Activated naive CD4-positive, alpha-beta T cell treated with anti-CD3 and anti-CD28 coated beads, Interleukin-2, amount 10 ng/mL, durations not matched to agents 7 days and 5 days (primary cell): Measurements from ENCODE around the gene NT5C1A.

ENCODE experiments used
- CTCF ChIA-PET: fragments of 350-600 bp; sonication (Branson Sonifier 250); formaldehyde crosslinking; loops from one replicate; lab custom pipeline; 2021; ENCODE audit warnings: antibody characterized with exemption; lab: Charles Lee
- DNase-seq: peaks from one replicate; pipeline ENCODE4 v3.0.0-alpha.2; 2020
- H3K27ac Mint-ChIP-seq: one replicate; pipeline ENCODE4 v1.8.0; 2021; ENCODE audit warnings: mild to moderate bottlenecking, moderate library complexity, mixed read lengths
- H3K27me3 Mint-ChIP-seq: one replicate; pipeline ENCODE4 v1.8.0; 2021; ENCODE audit warnings: mild to moderate bottlenecking, mixed read lengths
- H3K36me3 Mint-ChIP-seq: one replicate; pipeline ENCODE4 v1.8.0; 2021; ENCODE audit warnings: mixed read lengths
- H3K4me1 Mint-ChIP-seq: one replicate; pipeline ENCODE4 v1.8.0; 2021; ENCODE audit warnings: mixed read lengths
- H3K4me3 Mint-ChIP-seq: one replicate; pipeline ENCODE4 v1.8.0; 2021; ENCODE audit warnings: mild to moderate bottlenecking, moderate library complexity, mixed read lengths
- H3K9me3 Mint-ChIP-seq: one replicate; pipeline ENCODE4 v1.8.0; 2021; ENCODE audit warnings: mixed read lengths

NT5C1A gene

GRCh38 chr1:39683591-39684312, 11.8 kb upstream of the NT5C1A start:
- Mint-ChIP-seq H3K36me3 (peaks cover 2% of the 10 kb centered on the region), H3K9me3 (no peaks in the 10 kb centered on the region), H3K4me1 (peaks cover 25% of the 10 kb centered on the region), H3K4me3 (peak overlapping the region; percentile 5), H3K27me3 (peaks cover 79% of the 10 kb centered on the region), H3K27ac (no peak overlapping the region)
- CTCF ChIA-PET: interaction anchor here (1.5 kb wide), 1 partner anchor 13 kb away, joined by 3 read pairs; no protein-coding TSS in a partner anchor
- peak; percentile 67 for DNase-seq

DNA sequence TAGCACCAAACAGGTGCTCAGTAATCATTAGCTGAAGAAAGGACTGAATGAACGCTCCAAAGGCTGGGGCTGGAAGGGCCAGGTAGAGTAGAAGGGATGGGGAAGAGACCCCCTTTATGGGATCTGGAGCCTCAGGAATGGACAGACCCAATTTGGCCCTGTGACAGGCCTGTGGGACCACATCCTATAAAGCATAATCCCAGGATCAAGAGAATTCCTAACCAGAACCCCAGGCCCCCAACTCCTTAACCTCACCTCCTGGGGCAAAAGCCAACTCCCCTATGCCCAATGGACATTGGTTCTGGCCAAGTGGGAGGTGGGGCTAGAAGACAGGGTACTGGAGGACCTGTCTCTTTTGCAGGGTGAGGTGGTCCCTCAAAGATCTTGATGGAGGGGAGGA, 10.1 kb upstream of the NT5C1A start:
- peaks cover 61% of the 10 kb centered on the region for H3K27me3 Mint-ChIP-seq
- CTCF ChIA-PET: interaction anchor here (0.7 to 3.4 kb wide), 3 partner anchors 10 to 118 kb away, joined by 3 to 17 read pairs (median 12); partner anchors contain the start of gene NT5C1A

GRCh38 chr1:39681294-39681693, 9.4 kb upstream of the NT5C1A start:
- H3K27me3 Mint-ChIP-seq: peaks cover 54% of the 10 kb centered on the region
- peaks cover 25% of the 10 kb centered on the region for H3K4me1 Mint-ChIP-seq
- CTCF ChIA-PET: interaction anchor here (0.7 to 3.4 kb wide), 3 partner anchors 9 to 118 kb away, joined by 3 to 17 read pairs (median 12); partner anchors contain the start of gene NT5C1A
- no peak overlapping the region for H3K4me3 Mint-ChIP-seq
- H3K9me3 Mint-ChIP-seq: no peaks in the 10 kb centered on the region
- no peak overlapping the region for H3K27ac Mint-ChIP-seq
- no peak for DNase-seq
- H3K36me3 Mint-ChIP-seq: peaks cover 2% of the 10 kb centered on the region

More for the DNA sequence above, 10.1 kb upstream of the NT5C1A start:
- DNase-seq: no peak
- Mint-ChIP-seq H3K4me1 (peaks cover 25% of the 10 kb centered on the region), H3K4me3 (no peak overlapping the region), H3K9me3 (no peaks in the 10 kb centered on the region), H3K36me3 (peaks cover 2% of the 10 kb centered on the region), H3K27ac (no peak overlapping the region)

GRCh38 chr1:39680751-39681150, 8.8 kb upstream of the NT5C1A start:
- Mint-ChIP-seq H3K4me3 (no peak overlapping the region), H3K36me3 (peaks cover 2% of the 10 kb centered on the region), H3K27ac (peak overlapping the region; percentile 55), H3K9me3 (no peaks in the 10 kb centered on the region), H3K4me1 (peaks cover 25% of the 10 kb centered on the region), H3K27me3 (peaks cover 52% of the 10 kb centered on the region)
- no peak for DNase-seq
- CTCF ChIA-PET: interaction anchor here (2.3 to 3.4 kb wide), 2 partner anchors 9 to 23 kb away, joined by 12 to 17 read pairs; partner anchors contain the start of gene NT5C1A

DNA sequence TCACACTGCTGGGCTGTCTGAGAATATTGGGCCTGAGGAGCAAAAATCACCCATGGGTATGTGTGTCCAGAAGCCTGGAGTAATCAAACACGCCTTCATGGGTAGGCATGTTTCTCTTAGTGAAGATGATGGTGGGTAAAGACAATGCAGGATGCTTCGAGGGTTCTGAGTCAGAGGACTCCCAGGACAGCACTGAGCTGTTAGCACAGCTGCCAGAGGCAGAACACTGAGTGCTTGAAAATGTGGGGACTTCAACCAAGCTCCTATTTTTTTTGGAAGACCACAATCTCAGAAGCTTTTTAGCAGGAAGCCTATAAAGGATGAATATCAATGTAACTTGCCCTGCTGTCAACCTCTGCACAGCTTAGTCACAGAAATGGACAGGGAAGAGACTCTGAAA, 7.9 kb upstream of the NT5C1A start:
- Mint-ChIP-seq H3K4me1 (peaks cover 23% of the 10 kb centered on the region), H3K27ac (no peak overlapping the region), H3K36me3 (no peaks in the 10 kb centered on the region), H3K27me3 (peaks cover 48% of the 10 kb centered on the region), H3K4me3 (no peak overlapping the region), H3K9me3 (no peaks in the 10 kb centered on the region)
- no peak for DNase-seq
- CTCF ChIA-PET: interaction anchor here (1.5 to 3.4 kb wide), 2 partner anchors 11 to 22 kb away, joined by 3 to 17 read pairs; partner anchors contain the start of gene HPCAL4

- H3K27ac Mint-ChIP-seq: no peak overlapping the region
- no peak for DNase-seq
- peaks cover 19% of the 10 kb centered on the region for H3K4me1 Mint-ChIP-seq
- no peak overlapping the region for H3K4me3 Mint-ChIP-seq
- peaks cover 46% of the 10 kb centered on the region for H3K27me3 Mint-ChIP-seq
- CTCF ChIA-PET: interaction anchor here (1.5 to 3.4 kb wide), 2 partner anchors 12 to 21 kb away, joined by 3 to 17 read pairs; partner anchors contain the start of gene HPCAL4
- H3K36me3 Mint-ChIP-seq: no peaks in the 10 kb centered on the region
- H3K9me3 Mint-ChIP-seq: no peaks in the 10 kb centered on the region
Measured at GRCh38 chr1:39678889-39679288, 7.0 kb upstream of the NT5C1A start.

GRCh38 chr1:39677645-39678044, 5.7 kb upstream of the NT5C1A start:
- H3K27ac Mint-ChIP-seq: no peak overlapping the region
- peaks cover 16% of the 10 kb centered on the region for H3K4me1 Mint-ChIP-seq
- peaks cover 46% of the 10 kb centered on the region for H3K27me3 Mint-ChIP-seq
- H3K9me3 Mint-ChIP-seq: no peaks in the 10 kb centered on the region
- CTCF ChIA-PET: no interaction called here
- no peak for DNase-seq
- H3K4me3 Mint-ChIP-seq: no peak overlapping the region
- no peaks in the 10 kb centered on the region for H3K36me3 Mint-ChIP-seq

GRCh38 chr1:39676948-39677548, 5.1 kb upstream of the NT5C1A start:
- H3K4me1 Mint-ChIP-seq: peaks cover 18% of the 10 kb centered on the region
- DNase-seq: no peak
- H3K27ac Mint-ChIP-seq: no peak overlapping the region
- H3K36me3 Mint-ChIP-seq: no peaks in the 10 kb centered on the region
- CTCF ChIA-PET: interaction anchor here (1.5 kb wide), 1 partner anchor 19 kb away, joined by 5 read pairs; no protein-coding TSS in a partner anchor
- no peaks in the 10 kb centered on the region for H3K9me3 Mint-ChIP-seq
- no peak overlapping the region for H3K4me3 Mint-ChIP-seq
- peaks cover 46% of the 10 kb centered on the region for H3K27me3 Mint-ChIP-seq

GRCh38 chr1:39675220-39675619, 3.3 kb upstream of the NT5C1A start:
- Mint-ChIP-seq H3K27me3 (peaks cover 54% of the 10 kb centered on the region), H3K4me3 (no peak overlapping the region), H3K36me3 (no peaks in the 10 kb centered on the region), H3K4me1 (peaks cover 4% of the 10 kb centered on the region), H3K27ac (no peak overlapping the region), H3K9me3 (no peaks in the 10 kb centered on the region)
- CTCF ChIA-PET: interaction anchor here (10.3 kb wide), 1 partner anchor 17 kb away, joined by 115 read pairs; no protein-coding TSS in a partner anchor
- no peak for DNase-seq

- DNase-seq: no peak
- H3K4me3 Mint-ChIP-seq: no peak overlapping the region
- no peaks in the 10 kb centered on the region for H3K36me3 Mint-ChIP-seq
- peaks cover 63% of the 10 kb centered on the region for H3K27me3 Mint-ChIP-seq
- H3K9me3 Mint-ChIP-seq: no peaks in the 10 kb centered on the region
- CTCF ChIA-PET: interaction anchor here (0.7 to 10.3 kb wide), 14 partner anchors 8 to 565 kb away, joined by 3 to 115 read pairs (median 4); partner anchors contain the start of gene HPCAL4
- H3K4me1 Mint-ChIP-seq: peaks cover 2% of the 10 kb centered on the region
- no peak overlapping the region for H3K27ac Mint-ChIP-seq
Measured at GRCh38 chr1:39673215-39673614, 1.3 kb upstream of the NT5C1A start.

GRCh38 chr1:39672551-39672947, 642 bp upstream of the NT5C1A start:
- peaks cover 4% of the 10 kb centered on the region for H3K4me1 Mint-ChIP-seq
- H3K4me3 Mint-ChIP-seq: no peak overlapping the region
- H3K9me3 Mint-ChIP-seq: no peaks in the 10 kb centered on the region
- no peak overlapping the region for H3K27ac Mint-ChIP-seq
- CTCF ChIA-PET: interaction anchor here (0.6 to 10.3 kb wide), 16 partner anchors 9 to 69 kb away, joined by 3 to 115 read pairs (median 4); partner anchors contain the start of gene HPCAL4
- H3K36me3 Mint-ChIP-seq: no peaks in the 10 kb centered on the region
- peaks cover 66% of the 10 kb centered on the region for H3K27me3 Mint-ChIP-seq
- DNase-seq: peak; percentile 55

GRCh38 chr1:39671433-39671792, 494 bp downstream of the NT5C1A start:
- H3K27me3 Mint-ChIP-seq: peaks cover 77% of the 10 kb centered on the region
- CTCF ChIA-PET: interaction anchor here (1.1 to 10.3 kb wide), 11 partner anchors 10 to 66 kb away, joined by 3 to 115 read pairs (median 4); no protein-coding TSS in a partner anchor
- no peak overlapping the region for H3K27ac Mint-ChIP-seq
- H3K4me3 Mint-ChIP-seq: no peak overlapping the region
- peaks cover 13% of the 10 kb centered on the region for H3K4me1 Mint-ChIP-seq
- DNase-seq: no peak
- no peaks in the 10 kb centered on the region for H3K9me3 Mint-ChIP-seq
- no peaks in the 10 kb centered on the region for H3K36me3 Mint-ChIP-seq

- Mint-ChIP-seq H3K36me3 (no peaks in the 10 kb centered on the region), H3K27ac (no peak overlapping the region), H3K4me3 (no peak overlapping the region), H3K9me3 (no peaks in the 10 kb centered on the region), H3K27me3 (peaks cover 77% of the 10 kb centered on the region), H3K4me1 (peaks cover 13% of the 10 kb centered on the region)
- CTCF ChIA-PET: interaction anchor here (0.9 to 10.3 kb wide), 12 partner anchors 11 to 578 kb away, joined by 3 to 115 read pairs (median 4); no protein-coding TSS in a partner anchor
- DNase-seq: no peak
Measured at GRCh38 chr1:39670689-39671088, 1.2 kb downstream of the NT5C1A start.

GRCh38 chr1:39668894-39669293, 3.0 kb downstream of the NT5C1A start:
- no peak overlapping the region for H3K4me3 Mint-ChIP-seq
- H3K27ac Mint-ChIP-seq: no peak overlapping the region
- H3K27me3 Mint-ChIP-seq: peaks cover 69% of the 10 kb centered on the region
- peaks cover 13% of the 10 kb centered on the region for H3K4me1 Mint-ChIP-seq
- H3K36me3 Mint-ChIP-seq: no peaks in the 10 kb centered on the region
- H3K9me3 Mint-ChIP-seq: no peaks in the 10 kb centered on the region
- no peak for DNase-seq
- CTCF ChIA-PET: interaction anchor here (1.3 to 10.3 kb wide), 4 partner anchors 10 to 149 kb away, joined by 3 to 115 read pairs (median 6); no protein-coding TSS in a partner anchor
